NCI-H1436 (cell line): ENCODE results near the gene RAD9A.

Experiments used
- DNase-seq: peaks from one replicate; lab custom pipeline; 2025; lab: John Stamatoyannopoulos, UW

The RAD9A gene

GRCh38 chr11:67428052-67429001 is 36.5 kb downstream of the RAD9A start, which contains the start of gene RPS6KB2:
RPS6KB2 (plus strand) TSS chr11:67428494; CDS start chr11:67428546, 52 bp downstream.
- DNase-seq = peak; percentile 98

GRCh38 chr11:67429038-67429668 is 37.4 kb downstream of the RAD9A start:
- no peak for DNase-seq

- no peak for DNase-seq
Measured at GRCh38 chr11:67429722-67430121, 37.9 kb downstream of the RAD9A start.

- DNase-seq = no peak
Measured at GRCh38 chr11:67431346-67432249, 39.8 kb downstream of the RAD9A start.

- no peak for DNase-seq
Measured at GRCh38 chr11:67432655-67433349, 41.0 kb downstream of the RAD9A start.

GRCh38 chr11:67433536-67434394 is 42.0 kb downstream of the RAD9A start:
- DNase-seq = no peak

GRCh38 chr11:67434395-67434881 is 42.7 kb downstream of the RAD9A start:
- no peak for DNase-seq

GRCh38 chr11:67435031-67435726 is 43.4 kb downstream of the RAD9A start:
- DNase-seq = no peak

- no peak for DNase-seq
Measured at GRCh38 chr11:67435727-67436458, 44.1 kb downstream of the RAD9A start.

- DNase-seq = no peak
Measured at GRCh38 chr11:67436459-67437081, 44.8 kb downstream of the RAD9A start.

- DNase-seq = no peak
Measured at GRCh38 chr11:67437082-67437808, 45.5 kb downstream of the RAD9A start, which contains the start of gene PTPRCAP. PTPRCAP (minus strand) TSS chr11:67437682; CDS start chr11:67437619, 63 bp downstream.

GRCh38 chr11:67437809-67438157 is 46.0 kb downstream of the RAD9A start:
- DNase-seq = no peak

GRCh38 chr11:67438158-67438902 is 46.5 kb downstream of the RAD9A start:
- DNase-seq = no peak

- DNase-seq = no peak
Measured at GRCh38 chr11:67439321-67440228, 47.8 kb downstream of the RAD9A start.

GRCh38 chr11:67440229-67441097 is 48.7 kb downstream of the RAD9A start:
- no peak for DNase-seq
